ENCODE measurements around the gene PATJ. TPM values are rescaled to one million over a fixed set of nuclear protein-coding genes. Genes with fewer than 3 reads are reported as not detected.
"Not testable (repeated sequence)": the region's sequence is repeated elsewhere in the genome, so short reads cannot be mapped to it uniquely, and the experiment has no call there.

The PATJ gene
- total and polyA plus RNA-seq, 5 experiments from 2014 or later, result 13.4 to 33.8 (median 17.5) TPM

GRCh38 chr1:62177621-62178020, 435.3 kb downstream of the PATJ start:
- Mint-ChIP-seq H3K27ac (no peak overlapping the region), H3K9me3 (no peaks in the 10 kb centered on the region)

GRCh38 chr1:62178372-62178771, 436.1 kb downstream of the PATJ start:
- Mint-ChIP-seq H3K4me1 (no peaks in the 10 kb centered on the region), H3K4me3 (no peak overlapping the region), H3K27ac (no peak overlapping the region), H3K36me3 (no peaks in the 10 kb centered on the region), H3K9me3 (no peaks in the 10 kb centered on the region), H3K27me3 (peaks cover 2 to 18% (median 10%) of the 10 kb centered on the region in 5 donors)
- ATAC-seq (no peak), DNase-seq (no peak)
- POLR2A ChIA-PET, result no interaction called here

More at GRCh38 chr1:62177621-62178020, 435.3 kb downstream of the PATJ start:
- DNase-seq, result no peak
- Mint-ChIP-seq H3K4me1 (no peaks in the 10 kb centered on the region), H3K36me3 (no peaks in the 10 kb centered on the region), H3K27me3 (peaks cover 2 to 18% (median 7%) of the 10 kb centered on the region in 5 donors), H3K4me3 (no peak overlapping the region)
- POLR2A ChIA-PET, result no interaction called here
- no peak for ATAC-seq

GRCh38 chr1:62180054-62180453, 437.8 kb downstream of the PATJ start:
- H3K27ac Mint-ChIP-seq, H3K9me3 Mint-ChIP-seq, H3K4me1 Mint-ChIP-seq, H3K4me3 Mint-ChIP-seq, H3K36me3 Mint-ChIP-seq, ATAC-seq, POLR2A ChIA-PET, DNase-seq: not testable (repeated sequence)
- peaks cover 0 to 13% (median 3%) of the 10 kb centered on the region in 5 donors for H3K27me3 Mint-ChIP-seq

- H3K36me3 Mint-ChIP-seq, result no peaks in the 10 kb centered on the region
- H3K4me3 Mint-ChIP-seq, result no peak overlapping the region
- H3K4me1 Mint-ChIP-seq, result no peaks in the 10 kb centered on the region
- POLR2A ChIA-PET, result no interaction called here
- DNase-seq, result no peak
- peaks cover 0 to 13% (median 1%) of the 10 kb centered on the region in 5 donors for H3K27me3 Mint-ChIP-seq
- no peaks in the 10 kb centered on the region for H3K9me3 Mint-ChIP-seq
- no peak overlapping the region for H3K27ac Mint-ChIP-seq
- ATAC-seq, result no peak
Measured at GRCh38 chr1:62180639-62181038, 438.4 kb downstream of the PATJ start.

- Mint-ChIP-seq H3K9me3 (no peaks in the 10 kb centered on the region), H3K4me3 (no peak overlapping the region), H3K4me1 (no peaks in the 10 kb centered on the region), H3K27me3 (peaks cover 0 to 13% (median 1%) of the 10 kb centered on the region in 5 donors), H3K36me3 (no peaks in the 10 kb centered on the region), H3K27ac (no peak overlapping the region)
- ATAC-seq (no peak), DNase-seq (no peak)
- POLR2A ChIA-PET, result no interaction called here
Measured at GRCh38 chr1:62181532-62181931, 439.3 kb downstream of the PATJ start.

- H3K9me3 Mint-ChIP-seq, H3K4me3 Mint-ChIP-seq, H3K4me1 Mint-ChIP-seq, POLR2A ChIA-PET, ATAC-seq, H3K27ac Mint-ChIP-seq, DNase-seq, H3K36me3 Mint-ChIP-seq: not testable (repeated sequence)
- peaks cover 0 to 13% (median 1%) of the 10 kb centered on the region in 5 donors for H3K27me3 Mint-ChIP-seq
Measured at GRCh38 chr1:62182157-62182556, 439.9 kb downstream of the PATJ start.

- H3K27ac Mint-ChIP-seq, result peak overlapping the region in 1 of 10 donors; percentile 68
- ATAC-seq, H3K4me3 Mint-ChIP-seq, H3K9me3 Mint-ChIP-seq, DNase-seq, POLR2A ChIA-PET, H3K4me1 Mint-ChIP-seq, H3K36me3 Mint-ChIP-seq: not testable (repeated sequence)
- H3K27me3 Mint-ChIP-seq, result peaks cover 0 to 13% (median 1%) of the 10 kb centered on the region in 5 donors
Measured at GRCh38 chr1:62183164-62184020, 441.1 kb downstream of the PATJ start.

- Mint-ChIP-seq H3K9me3 (no peaks in the 10 kb centered on the region), H3K36me3 (no peaks in the 10 kb centered on the region), H3K27me3 (peaks cover 0 to 13% (median 1%) of the 10 kb centered on the region in 5 donors), H3K4me1 (no peaks in the 10 kb centered on the region), H3K27ac (no peak overlapping the region), H3K4me3 (no peak overlapping the region)
- ATAC-seq, result no peak
- DNase-seq, result no peak
- POLR2A ChIA-PET, result no interaction called here
Measured at GRCh38 chr1:62184336-62184735, 442.1 kb downstream of the PATJ start.

- DNase-seq, POLR2A ChIA-PET, ATAC-seq, H3K4me1 Mint-ChIP-seq, H3K27ac Mint-ChIP-seq, H3K4me3 Mint-ChIP-seq, H3K36me3 Mint-ChIP-seq, H3K9me3 Mint-ChIP-seq: not testable (repeated sequence)
- H3K27me3 Mint-ChIP-seq, result peaks cover 0 to 13% (median 1%) of the 10 kb centered on the region in 5 donors
Measured at GRCh38 chr1:62185233-62185632, 443.0 kb downstream of the PATJ start.

- Mint-ChIP-seq H3K27ac (no peak overlapping the region), H3K36me3 (no peaks in the 10 kb centered on the region), H3K4me1 (no peaks in the 10 kb centered on the region), H3K4me3 (no peak overlapping the region), H3K9me3 (no peaks in the 10 kb centered on the region), H3K27me3 (peaks cover 0 to 13% (median 1%) of the 10 kb centered on the region in 5 donors)
- ATAC-seq, result no peak
- DNase-seq, result no peak
- POLR2A ChIA-PET, result no interaction called here
Measured at GRCh38 chr1:62185677-62186076, 443.4 kb downstream of the PATJ start.

- no peak overlapping the region for H3K27ac Mint-ChIP-seq
- H3K4me3 Mint-ChIP-seq, result no peak overlapping the region
- H3K4me1 Mint-ChIP-seq, result no peaks in the 10 kb centered on the region
- H3K9me3 Mint-ChIP-seq, result no peaks in the 10 kb centered on the region
- H3K27me3 Mint-ChIP-seq, result peaks cover under 1 to 10% (median 3%) of the 10 kb centered on the region in 5 donors
- H3K36me3 Mint-ChIP-seq, result no peaks in the 10 kb centered on the region
- POLR2A ChIA-PET, result no interaction called here
- DNase-seq (no peak), ATAC-seq (no peak)
Measured at GRCh38 chr1:62187548-62187947, 445.3 kb downstream of the PATJ start.

GRCh38 chr1:62188111-62188510, 445.8 kb downstream of the PATJ start:
- DNase-seq, result no peak
- no peak overlapping the region for H3K27ac Mint-ChIP-seq
- no peaks in the 10 kb centered on the region for H3K4me1 Mint-ChIP-seq
- peaks cover 0 to 16% (median 6%) of the 10 kb centered on the region in 5 donors for H3K27me3 Mint-ChIP-seq
- POLR2A ChIA-PET, result no interaction called here
- ATAC-seq, result no peak
- no peaks in the 10 kb centered on the region for H3K9me3 Mint-ChIP-seq
- no peaks in the 10 kb centered on the region for H3K36me3 Mint-ChIP-seq
- no peak overlapping the region for H3K4me3 Mint-ChIP-seq

- H3K9me3 Mint-ChIP-seq, result peaks cover 0 to 7% (median 0%) of the 10 kb centered on the region in 9 donors
- POLR2A ChIA-PET, result no interaction called here
- peak within 1 kb of the TSS in 4 of 10 donors; percentile 31 to 52 (median 40) for H3K4me3 Mint-ChIP-seq
Measured at GRCh38 chr1:62194651-62195544, 452.6 kb downstream of the PATJ start, which contains the start of gene L1TD1. L1TD1 (plus strand) TSS chr1:62194849; CDS start chr1:62206629, 11,780 bp downstream.

More at GRCh38 chr1:62194651-62195544, 452.6 kb downstream of the PATJ start, which contains the start of gene L1TD1:
- DNase-seq (no peak), ATAC-seq (no peak)
- peaks cover 17 to 57% (median 36%) of the 10 kb centered on the region in 5 donors for H3K27me3 Mint-ChIP-seq
- peak within 1 kb of the TSS in 1 of 10 donors; percentile 34 for H3K27ac Mint-ChIP-seq
- peaks cover 0 to 5% (median 5%) of the 10 kb centered on the region in 3 donors for H3K36me3 Mint-ChIP-seq
- peaks cover 2 to 13% (median 7%) of the 10 kb centered on the region in 4 donors for H3K4me1 Mint-ChIP-seq
